GM12878 (cell line): ENCODE results near the gene RAI14. TPM values are rescaled to one million over a fixed set of nuclear protein-coding genes. Genes with fewer than 3 reads are reported as not detected.

ENCODE experiments used
- ATAC-seq: fragments of 200-7000 bp; cut with Tn5 transposase; 3 replicates; pipeline ENCODE4 v1.9.1; 2020; ENCODE audit warnings: mild to moderate bottlenecking, moderate library complexity
- BruUV-seq: library from RNA; stranded (reverse); fragments of 400-500 nt; replicated peaks from 2 replicates; lab custom pipeline; 2021; lab: Mats Ljungman, UMichigan
- CTCF ChIA-PET: fragments of 300-600 bp; sonication (Branson Sonifier 250); formaldehyde crosslinking; extraction: SDS; loops from one replicate; lab custom pipeline; 2021; ENCODE audit warnings: inconsistent platforms; lab: Yijun Ruan, JAX
- POLR2A ChIA-PET: fragments of 350-600 bp; formaldehyde crosslinking; extraction: SDS; loops from one replicate; lab custom pipeline; 2021; ENCODE audit warnings: inconsistent platforms; lab: Charles Lee
- RAD21 ChIA-PET: fragments of 300-600 bp; sonication (Branson Sonifier 250); formaldehyde crosslinking; loops from one replicate; lab custom pipeline; 2023; ENCODE audit warnings: antibody characterized with exemption; ENCODE audit not compliant: unreplicated experiment; lab: Charles Lee
- SMC1A ChIA-PET: fragments of 300-600 bp; sonication (Branson Sonifier 250); formaldehyde crosslinking; loops from one replicate; lab custom pipeline; 2023; ENCODE audit not compliant: unreplicated experiment, uncharacterized antibody; lab: Charles Lee
- DNase-seq: peaks from one replicate; pipeline ENCODE4 v3.0.0-alpha.2; 2011; ENCODE audit warnings: low read depth, low spot score
- FAIRE-seq: peaks from 3 replicates; lab custom pipeline; 2011; peaks lifted over from hg19 to GRCh38; lab: Jason Lieb, UNC
- H2AFZ ChIP-seq: 2 replicates; pipeline ENCODE4 v1.6.0; 2011; ENCODE audit warnings: low read depth, low read length, control low read depth; ENCODE audit not compliant: control insufficient read depth
- H3K27ac ChIP-seq: 2 replicates; pipeline ENCODE4 v1.5.1; 2011; ENCODE audit warnings: control low read depth; ENCODE audit not compliant: control insufficient read depth, insufficient read depth
- H3K27me3 ChIP-seq, 2 experiments: replicated peaks in 1 of 2; 2 replicates each; pipeline versions ENCODE4 v1.6.0 to v1.6.1; 2011; ENCODE audit warnings: low read length in 1 of 2; ENCODE audit not compliant: control insufficient read depth in 2 of 2, insufficient read depth in 2 of 2
- H3K36me3 ChIP-seq, 2 experiments: 2 replicates each; pipeline ENCODE4 v1.5.1; 2011; ENCODE audit warnings: low read length in 1 of 2; ENCODE audit not compliant: control insufficient read depth in 2 of 2, insufficient read depth in 2 of 2
- H3K4me1 ChIP-seq: 2 replicates; pipeline ENCODE4 v1.6.1; 2011; ENCODE audit warnings: mild to moderate bottlenecking, low read length, moderate library complexity, mixed read lengths; ENCODE audit not compliant: control insufficient read depth, insufficient read depth
- H3K4me2 ChIP-seq: 2 replicates; pipeline ENCODE4 v1.6.0; 2011; ENCODE audit warnings: control low read depth; ENCODE audit not compliant: control insufficient read depth, insufficient read depth
- H3K4me3 ChIP-seq: fragments of 200-600 bp; sonication (generic); 2 replicates; pipeline ENCODE4 v1.5.1; 2016
- H3K79me2 ChIP-seq: 2 replicates; pipeline ENCODE4 v1.6.0; 2011; ENCODE audit warnings: low read length; ENCODE audit not compliant: control insufficient read depth, insufficient read depth
- H3K9ac ChIP-seq: 2 replicates; pipeline ENCODE4 v1.8.0; 2011; ENCODE audit warnings: low read length, control low read depth, mixed read lengths; ENCODE audit not compliant: control insufficient read depth, insufficient read depth
- H3K9me3 ChIP-seq: replicated peaks from 3 replicates; pipeline ENCODE4 v1.5.1; 2011; ENCODE audit warnings: mild to moderate bottlenecking, low read length; ENCODE audit not compliant: control insufficient read depth, insufficient read depth
- H4K20me1 ChIP-seq: 2 replicates; pipeline ENCODE4 v1.6.0; 2011; ENCODE audit not compliant: control insufficient read depth, insufficient read depth
- RELA ChIP-seq: fragments of 450-650 bp; IDR thresholded peaks from 2 replicates; pipeline ENCODE4 v1.8.0; 2014; ENCODE audit warnings: borderline replicate concordance; ENCODE audit not compliant: partially characterized antibody
- WGBS: methylation state at CpG from one replicate; pipeline ENCODE4 v1.1.6; 2016; ENCODE audit warnings: low lambda C conversion rate; ENCODE audit not compliant: insufficient replicate concordance, insufficient coverage; ENCODE audit errors: missing lambda C conversion rate; 5-methylcytosine and 5-hydroxymethylcytosine counted together
- in situ Hi-C: fragments of 300-500 bp; cut with MboI; formaldehyde crosslinking; loops from 9 replicates; pipeline ENCODE4 v1.14.3; 2018; ENCODE audit warnings: mixed read lengths
- intact Hi-C: fragments of 100-400 bp; cut with micrococcal nuclease; formaldehyde crosslinking; loops from one replicate; pipeline ENCODE4 v1.14.2; 2022; ENCODE audit not compliant: unreplicated experiment
- polyA plus RNA-seq, 11 experiments: library from polyadenylated mRNA; depleted of rRNA in 4 of 11; unstranded in 6 of 11; stranded (reverse) in 5 of 11; fragments of >200 nt; fragmentation: Nextera tagmentation in 4 of 11; fragmentation: Illumina TruSeq in 1 of 11; extraction: Ambion mirVana in 4 of 11; extraction: Trizol in 1 of 11; gene quantifications; 1 replicate in 1 of 11; 2 replicates in 10 of 11; pipeline versions ENCODE4 v1.2.1 to v1.2.3, GENCODE V29; 2011 to 2016; ENCODE audit warnings: inconsistent platforms in 2 of 11, missing spikeins in 2 of 11, low read depth in 1 of 11
- total RNA-seq, 4 experiments: library from RNA; depleted of rRNA in 3 of 4; stranded (reverse); fragments of >200 nt in 3 of 4; fragmentation: Illumina TruSeq in 1 of 4; extraction: Trizol in 1 of 4; gene quantifications; 2 replicates each; pipeline versions ENCODE4 v1.2.1 to v1.2.3, GENCODE V29; 2013 to 2021
- TF ChIP-seq, protein P1 (sequence below): fragments of 450-650 bp; formaldehyde crosslinking; IDR thresholded peaks from 2 replicates; pipeline ENCODE4 v1.4.0; 2020; ENCODE audit warnings: mild to moderate bottlenecking, moderate library complexity

The RAI14 gene
- total and polyA plus RNA-seq, 10 of the 15 experiments (the other 5 are each of a cell fraction or from before 2014, with no cell fraction given), result 0.18 to 4.6 (median 1.9) TPM

DNA sequence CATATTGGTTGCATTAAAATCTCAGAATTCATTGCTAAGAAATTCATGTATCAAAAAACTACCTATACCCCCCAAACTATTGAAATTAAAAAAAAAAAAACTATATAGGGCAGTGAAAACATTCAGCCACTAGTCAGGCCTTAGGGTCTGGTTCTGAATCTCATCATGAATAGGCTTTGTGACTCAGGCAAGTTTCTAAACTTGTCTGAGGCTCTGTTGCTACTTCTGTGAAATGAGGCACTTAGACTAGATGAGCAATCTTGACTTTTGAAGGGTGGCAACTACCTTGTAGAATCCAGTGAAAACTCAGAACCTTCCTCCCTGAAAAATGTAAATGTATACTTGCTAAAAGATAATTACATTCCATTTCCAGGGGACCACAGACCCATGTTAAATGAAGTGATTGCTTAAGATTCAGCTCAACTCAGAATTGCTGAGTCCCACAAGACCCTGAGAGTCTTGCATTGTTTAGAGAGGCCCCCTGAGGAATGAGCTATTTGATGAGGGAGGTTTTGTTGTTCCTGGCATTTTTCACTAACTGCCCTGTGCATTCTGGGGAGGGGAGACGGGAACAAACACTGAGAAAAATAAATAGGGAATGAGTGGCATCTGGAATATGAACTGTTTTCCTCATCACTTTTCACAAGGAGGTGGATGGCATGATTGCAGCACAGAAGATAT lies 29.5 kb downstream of the RAI14 start:
- no peak for TF ChIP-seq RELA
- TF ChIP-seq, protein P1, sequence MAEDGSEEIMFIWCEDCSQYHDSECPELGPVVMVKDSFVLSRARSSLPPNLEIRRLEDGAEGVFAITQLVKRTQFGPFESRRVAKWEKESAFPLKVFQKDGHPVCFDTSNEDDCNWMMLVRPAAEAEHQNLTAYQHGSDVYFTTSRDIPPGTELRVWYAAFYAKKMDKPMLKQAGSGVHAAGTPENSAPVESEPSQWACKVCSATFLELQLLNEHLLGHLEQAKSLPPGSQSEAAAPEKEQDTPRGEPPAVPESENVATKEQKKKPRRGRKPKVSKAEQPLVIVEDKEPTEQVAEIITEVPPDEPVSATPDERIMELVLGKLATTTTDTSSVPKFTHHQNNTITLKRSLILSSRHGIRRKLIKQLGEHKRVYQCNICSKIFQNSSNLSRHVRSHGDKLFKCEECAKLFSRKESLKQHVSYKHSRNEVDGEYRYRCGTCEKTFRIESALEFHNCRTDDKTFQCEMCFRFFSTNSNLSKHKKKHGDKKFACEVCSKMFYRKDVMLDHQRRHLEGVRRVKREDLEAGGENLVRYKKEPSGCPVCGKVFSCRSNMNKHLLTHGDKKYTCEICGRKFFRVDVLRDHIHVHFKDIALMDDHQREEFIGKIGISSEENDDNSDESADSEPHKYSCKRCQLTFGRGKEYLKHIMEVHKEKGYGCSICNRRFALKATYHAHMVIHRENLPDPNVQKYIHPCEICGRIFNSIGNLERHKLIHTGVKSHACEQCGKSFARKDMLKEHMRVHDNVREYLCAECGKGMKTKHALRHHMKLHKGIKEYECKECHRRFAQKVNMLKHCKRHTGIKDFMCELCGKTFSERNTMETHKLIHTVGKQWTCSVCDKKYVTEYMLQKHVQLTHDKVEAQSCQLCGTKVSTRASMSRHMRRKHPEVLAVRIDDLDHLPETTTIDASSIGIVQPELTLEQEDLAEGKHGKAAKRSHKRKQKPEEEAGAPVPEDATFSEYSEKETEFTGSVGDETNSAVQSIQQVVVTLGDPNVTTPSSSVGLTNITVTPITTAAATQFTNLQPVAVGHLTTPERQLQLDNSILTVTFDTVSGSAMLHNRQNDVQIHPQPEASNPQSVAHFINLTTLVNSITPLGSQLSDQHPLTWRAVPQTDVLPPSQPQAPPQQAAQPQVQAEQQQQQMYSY, result no peak
- Histone ChIP-seq H3K27ac (no peak overlapping the region), H3K79me2 (no peaks in the 10 kb centered on the region), H3K36me3 (no peaks in the 10 kb centered on the region), H3K9ac (no peak overlapping the region), H3K4me2 (no peak overlapping the region), H3K27me3 (no peaks in the 10 kb centered on the region), H3K4me1 (no peaks in the 10 kb centered on the region), H4K20me1 (no peaks in the 10 kb centered on the region), H2AFZ (no peak overlapping the region), H3K4me3 (no peak overlapping the region), H3K9me3 (no peaks in the 10 kb centered on the region)
- CTCF ChIA-PET, result no interaction called here
- POLR2A ChIA-PET, result no interaction called here
- FAIRE-seq (no peak), ATAC-seq (no peak), DNase-seq (no peak)
- RAD21 ChIA-PET, result no interaction called here
- BruUV-seq, result no TSS peak
- in situ Hi-C loops (no loop called here), intact Hi-C loops (no loop called here)
- SMC1A ChIA-PET, result interaction anchor here (0.6 kb wide), 1 partner anchor 31 kb away, joined by 4 read pairs; no protein-coding TSS in a partner anchor
- WGBS, result 19% methylated on average over 1 of the region's 1 CpG
